Thymus (tissue), 11 donors: Measurements from ENCODE around the gene SPIN3. TPM values are rescaled to one million over a fixed set of nuclear protein-coding genes. Genes with fewer than 3 reads are reported as not detected.
A peak's percentile ranks its signal among the peaks of the same experiment; 100 is the strongest.
"Not testable (repeated sequence)": the region's sequence is repeated elsewhere in the genome, so short reads cannot be mapped to it uniquely, and the experiment has no call there.

ENCODE experiments used
- DNase-seq, 9 donors: peaks; one replicate each; pipeline ENCODE4 v3.0.0-alpha.2; 2013; ENCODE audit warnings: low spot score in 9 of 9, low read depth in 6 of 9, missing footprints in 1 of 9
- H3K27ac ChIP-seq, 2 donors: one replicate each; pipeline ENCODE4 v1.5.1; 2013; ENCODE audit warnings: control low read depth in 1 of 2, low read depth in 1 of 2, low read length in 1 of 2, mild to moderate bottlenecking in 1 of 2, moderate library complexity in 1 of 2
- H3K27me3 ChIP-seq, 2 donors: one replicate each; pipeline ENCODE4 v1.5.1; 2013; ENCODE audit warnings: low read length in 1 of 2; ENCODE audit not compliant: control insufficient read depth in 2 of 2, insufficient read depth in 1 of 2
- H3K36me3 ChIP-seq, 2 donors: one replicate each; pipeline ENCODE4 v1.5.1; 2013; ENCODE audit warnings: low read length in 1 of 2, mild to moderate bottlenecking in 1 of 2, moderate library complexity in 1 of 2; ENCODE audit not compliant: control insufficient read depth in 2 of 2, insufficient read depth in 2 of 2
- H3K4me1 ChIP-seq, 2 donors: one replicate each; pipeline ENCODE4 v1.5.1; 2013; ENCODE audit warnings: low read length in 2 of 2; ENCODE audit not compliant: control insufficient read depth in 2 of 2, insufficient read depth in 2 of 2
- H3K4me3 ChIP-seq, 2 donors: one replicate each; pipeline ENCODE4 v1.5.1; 2013; ENCODE audit warnings: low read length in 2 of 2, control low read depth in 1 of 2, mild to moderate bottlenecking in 1 of 2
- H3K9me3 ChIP-seq, 2 donors: one replicate each; pipeline ENCODE4 v1.5.1; 2013; ENCODE audit warnings: low read length in 1 of 2, mild to moderate bottlenecking in 1 of 2; ENCODE audit not compliant: control insufficient read depth in 2 of 2, insufficient read depth in 1 of 2
- WGBS: extraction: QIAGEN DNeasy Blood & Tissue Kit; methylation state at CpG from one replicate; pipeline ENCODE4 v1.1.7; 2013; 5-methylcytosine and 5-hydroxymethylcytosine counted together
- polyA plus RNA-seq: library from polyadenylated mRNA; stranded (reverse); fragments of 200-250 nt; gene quantifications from one replicate; pipeline ENCODE4 v1.2.3, GENCODE V29; 2013
- total RNA-seq: library from RNA; stranded (reverse); fragments of 120-200 nt; gene quantifications from one replicate; pipeline ENCODE4 v1.2.4, GENCODE V29; 2013
- donor health status: healthy.

SPIN3 gene
- total and polyA plus RNA-seq, 2 donors: 4.2 to 7.4 TPM

GRCh38 chrX:56974408-56974807 is 20.9 kb downstream of the SPIN3 start:
- Histone ChIP-seq H3K4me3 (no peak overlapping the region), H3K27ac (no peak overlapping the region), H3K9me3 (no peaks in the 10 kb centered on the region), H3K4me1 (no peaks in the 10 kb centered on the region), H3K27me3 (no peaks in the 10 kb centered on the region), H3K36me3 (no peaks in the 10 kb centered on the region)
- no peak for DNase-seq
- 93% methylated on average over 3 of the region's 3 CpGs for WGBS

- DNase-seq: no peak
- Histone ChIP-seq H3K27me3 (no peaks in the 10 kb centered on the region), H3K4me1 (no peaks in the 10 kb centered on the region), H3K36me3 (no peaks in the 10 kb centered on the region), H3K4me3 (no peak overlapping the region), H3K27ac (no peak overlapping the region), H3K9me3 (no peaks in the 10 kb centered on the region)
Measured at GRCh38 chrX:56969559-56969958, 25.8 kb downstream of the SPIN3 start.

GRCh38 chrX:56968980-56969379 is 26.4 kb downstream of the SPIN3 start:
- 91% methylated on average over 1 of the region's 1 CpG for WGBS
- H3K9me3 ChIP-seq: no peaks in the 10 kb centered on the region
- H3K27ac ChIP-seq: no peak overlapping the region
- H3K4me1 ChIP-seq: no peaks in the 10 kb centered on the region
- no peak for DNase-seq
- no peaks in the 10 kb centered on the region for H3K36me3 ChIP-seq
- no peak overlapping the region for H3K4me3 ChIP-seq
- no peaks in the 10 kb centered on the region for H3K27me3 ChIP-seq

GRCh38 chrX:56963377-56963776 is 32.0 kb downstream of the SPIN3 start:
- DNase-seq: peak in 2 of 9 donors; percentile 8 to 43
- Histone ChIP-seq H3K4me3 (no peak overlapping the region), H3K27me3 (no peaks in the 10 kb centered on the region), H3K27ac (no peak overlapping the region), H3K9me3 (no peaks in the 10 kb centered on the region), H3K36me3 (no peaks in the 10 kb centered on the region), H3K4me1 (no peaks in the 10 kb centered on the region)
- 6% methylated on average over 1 of the region's 1 CpG for WGBS

GRCh38 chrX:56947699-56948098 is 47.6 kb downstream of the SPIN3 start:
- H3K27ac ChIP-seq: no peak overlapping the region
- H3K27me3 ChIP-seq: no peaks in the 10 kb centered on the region
- 94% methylated on average over 3 of the region's 3 CpGs for WGBS
- H3K36me3 ChIP-seq: no peaks in the 10 kb centered on the region
- H3K4me1 ChIP-seq: no peaks in the 10 kb centered on the region
- DNase-seq: no peak
- no peak overlapping the region for H3K4me3 ChIP-seq
- no peaks in the 10 kb centered on the region for H3K9me3 ChIP-seq

GRCh38 chrX:56946201-56946600 is 49.1 kb downstream of the SPIN3 start:
- DNase-seq: peak in 1 of 9 donors; percentile 10
- not testable (repeated sequence) for H3K4me3 ChIP-seq, H3K36me3 ChIP-seq, H3K4me1 ChIP-seq, H3K27ac ChIP-seq, H3K9me3 ChIP-seq, H3K27me3 ChIP-seq
- 91% methylated on average over 2 of the region's 2 CpGs for WGBS

- not testable (repeated sequence) for H3K27ac ChIP-seq, H3K27me3 ChIP-seq, H3K4me1 ChIP-seq, H3K4me3 ChIP-seq, H3K9me3 ChIP-seq, DNase-seq, H3K36me3 ChIP-seq
- WGBS: 95% methylated on average over 4 of the region's 4 CpGs
Measured at GRCh38 chrX:56945226-56945625, 50.1 kb downstream of the SPIN3 start.

- H3K27me3 ChIP-seq: no peaks in the 10 kb centered on the region
- 93% methylated on average over 3 of the region's 3 CpGs for WGBS
- H3K27ac ChIP-seq: no peak overlapping the region
- no peaks in the 10 kb centered on the region for H3K9me3 ChIP-seq
- no peaks in the 10 kb centered on the region for H3K4me1 ChIP-seq
- no peaks in the 10 kb centered on the region for H3K36me3 ChIP-seq
- no peak for DNase-seq
- no peak overlapping the region for H3K4me3 ChIP-seq
Measured at GRCh38 chrX:56943264-56943663, 52.1 kb downstream of the SPIN3 start.
